HepG2 (cell line): Measurements from ENCODE around the gene DNASE1L2.
"Not testable (repeated sequence)": the region's sequence is repeated elsewhere in the genome, so short reads cannot be mapped to it uniquely, and the experiment has no call there.

Source experiments
- BRCA1 ChIP-seq: sonication (generic); formaldehyde crosslinking; IDR thresholded peaks from 2 replicates; pipeline ENCODE4 v1.4.0; 2020; ENCODE audit warnings: missing genetic modification reagents
- CTCF ChIP-seq: sonication (generic); formaldehyde crosslinking; IDR thresholded peaks from 2 replicates; pipeline ENCODE4 v1.5.0; 2020; ENCODE audit warnings: mild to moderate bottlenecking, missing genetic modification reagents, moderate library complexity
- MED8 ChIP-seq: sonication (generic); formaldehyde crosslinking; IDR thresholded peaks from 2 replicates; pipeline ENCODE4 v1.8.1; 2023; ENCODE audit warnings: mild to moderate bottlenecking, missing genetic modification reagents; ENCODE audit not compliant: insufficient replicate concordance
- MEIS1 ChIP-seq: sonication (generic); formaldehyde crosslinking; IDR thresholded peaks from 2 replicates; pipeline ENCODE4 v1.9.0; 2021; ENCODE audit warnings: mild to moderate bottlenecking, missing genetic modification reagents, moderate library complexity, borderline replicate concordance
- NPAS2 ChIP-seq: sonication (generic); formaldehyde crosslinking; IDR thresholded peaks from 2 replicates; pipeline ENCODE4 v1.8.0; 2022; ENCODE audit warnings: mild to moderate bottlenecking, missing genetic modification reagents, borderline replicate concordance
- POLR2AphosphoS5 ChIP-seq: IDR thresholded peaks from 2 replicates; pipeline ENCODE4 v1.6.1; 2012; ENCODE audit warnings: low read depth, low read length
- THAP7 ChIP-seq: sonication (generic); formaldehyde crosslinking; IDR thresholded peaks from 2 replicates; pipeline ENCODE4 v1.8.1; 2023; ENCODE audit warnings: mild to moderate bottlenecking, missing genetic modification reagents

- not testable (repeated sequence) for TF ChIP-seq MED8 (CRISPR knock-in tag); BRCA1 (CRISPR knock-in tag); NPAS2 (CRISPR knock-in tag); MEIS1 (CRISPR knock-in tag); POLR2AphosphoS5; THAP7 (CRISPR knock-in tag); CTCF (CRISPR knock-in tag)
Observed at GRCh38 chr16:2240331-2240730, 4.1 kb downstream of the DNASE1L2 start.
